RKO (cell line): ENCODE results near the gene CCDC33.

Source experiments
- DNase-seq: peaks from one replicate; pipeline ENCODE4 v3.0.0-alpha.2; 2016; ENCODE audit warnings: low spot score

The CCDC33 gene

GRCh38 chr15:74235962-74236361 lies at the start of gene CCDC33:
TSS of gene CCDC33 (plus strand) at chr15:74236326. CDS start at chr15:74236720, 394 bp downstream.
- DNase-seq, result no peak

- DNase-seq, result no peak
Measured at GRCh38 chr15:74188216-74188615, 47.9 kb upstream of the CCDC33 start.

GRCh38 chr15:74191798-74192197 lies 44.3 kb upstream of the CCDC33 start:
- no peak for DNase-seq

GRCh38 chr15:74192751-74193150 lies 43.4 kb upstream of the CCDC33 start:
- DNase-seq, result no peak

- DNase-seq, result peak; percentile 69
Measured at GRCh38 chr15:74193299-74193718, 42.8 kb upstream of the CCDC33 start.

- no peak for DNase-seq
Measured at GRCh38 chr15:74193905-74194304, 42.2 kb upstream of the CCDC33 start.

GRCh38 chr15:74194572-74195559 lies 41.3 kb upstream of the CCDC33 start:
- no peak for DNase-seq

GRCh38 chr15:74196175-74196574 lies 40.0 kb upstream of the CCDC33 start:
- DNase-seq, result no peak

GRCh38 chr15:74197176-74197965 lies 38.8 kb upstream of the CCDC33 start:
- no peak for DNase-seq

GRCh38 chr15:74199297-74199652 lies 36.9 kb upstream of the CCDC33 start:
- DNase-seq, result no peak

- DNase-seq, result no peak
Measured at GRCh38 chr15:74200412-74200815, 35.7 kb upstream of the CCDC33 start.

- no peak for DNase-seq
Measured at GRCh38 chr15:74200871-74201419, 35.2 kb upstream of the CCDC33 start.

- DNase-seq, result no peak
Measured at GRCh38 chr15:74201710-74202420, 34.3 kb upstream of the CCDC33 start.

GRCh38 chr15:74202452-74203401 lies 33.4 kb upstream of the CCDC33 start, which contains the start of gene STRA6:
TSS of gene STRA6 (minus strand) at chr15:74202787. CDS start at chr15:74202267, 520 bp downstream.
- no peak for DNase-seq

- DNase-seq, result no peak
Measured at GRCh38 chr15:74203914-74204431, 32.2 kb upstream of the CCDC33 start.

GRCh38 chr15:74205582-74205947 lies 30.6 kb upstream of the CCDC33 start:
- DNase-seq, result no peak

GRCh38 chr15:74206801-74207281 lies 29.3 kb upstream of the CCDC33 start:
- no peak for DNase-seq

GRCh38 chr15:74207652-74208440 lies 28.3 kb upstream of the CCDC33 start:
- no peak for DNase-seq

GRCh38 chr15:74208496-74208895 lies 27.6 kb upstream of the CCDC33 start:
- no peak for DNase-seq
